HepG2 (cell line): ENCODE results near the gene PRR12. TPM values are rescaled to one million over a fixed set of nuclear protein-coding genes. Genes with fewer than 3 reads are reported as not detected.

Experiments used
- ASH2L ChIP-seq: fragments of 300-600, 200-600 bp; sonication (generic); IDR thresholded peaks from 2 replicates; pipeline ENCODE4 v1.7.0; 2017; ENCODE audit warnings: low read depth, mild to moderate bottlenecking, moderate library complexity, mixed read lengths, low read length; ENCODE audit not compliant: insufficient read length
- ATM ChIP-seq: fragments of 450-650 bp; IDR thresholded peaks from 2 replicates; pipeline ENCODE4 v1.7.1; 2017; ENCODE audit warnings: mild to moderate bottlenecking, borderline replicate concordance
- CBX5 ChIP-seq: sonication (generic); formaldehyde crosslinking; IDR thresholded peaks from 2 replicates; pipeline ENCODE4 v1.4.0; 2020; ENCODE audit warnings: missing genetic modification reagents, borderline replicate concordance
- GMEB1 ChIP-seq: sonication (generic); formaldehyde crosslinking; IDR thresholded peaks from 2 replicates; pipeline ENCODE4 v1.5.1; 2020; ENCODE audit warnings: missing genetic modification reagents, mild to moderate bottlenecking, borderline replicate concordance
- POLR2G ChIP-seq: fragments of 200-400 bp; formaldehyde crosslinking; IDR thresholded peaks from 2 replicates; pipeline ENCODE4 v1.6.1; 2018; ENCODE audit warnings: mild to moderate bottlenecking, low read depth, low read length, moderate library complexity
- ZNF44 ChIP-seq: sonication (generic); formaldehyde crosslinking; IDR thresholded peaks from 2 replicates; pipeline ENCODE4 v1.5.1; 2020; ENCODE audit warnings: mild to moderate bottlenecking, missing genetic modification reagents
- polyA plus RNA-seq, 8 experiments: library from polyadenylated mRNA; depleted of rRNA in 3 of 8; stranded (reverse) in 7 of 8; unstranded in 1 of 8; fragments of >200 nt; fragmentation: Illumina TruSeq in 4 of 8; extraction: Trizol in 4 of 8; gene quantifications; 2 replicates each; pipeline versions ENCODE4 v1.2.1 to v1.2.3, GENCODE V29; 2011 to 2016; ENCODE audit warnings: low read depth in 4 of 8, missing spikeins in 1 of 8, mixed read lengths in 1 of 8; ENCODE audit not compliant: insufficient read depth in 1 of 8
- total RNA-seq, 5 experiments: library from RNA; depleted of rRNA; stranded (reverse); fragments of >200 nt; fragmentation: Illumina TruSeq; extraction: Trizol; gene quantifications; 2 replicates each; pipeline ENCODE4 v1.2.3, GENCODE V29; 2016; ENCODE audit warnings: low read depth in 1 of 5
- TF ChIP-seq, protein P1 (sequence below): sonication (generic); formaldehyde crosslinking; IDR thresholded peaks from 2 replicates; pipeline ENCODE4 v1.5.1; 2020; ENCODE audit warnings: mild to moderate bottlenecking, missing genetic modification reagents, borderline replicate concordance

The PRR12 gene
- total and polyA plus RNA-seq, 2 of the 13 experiments (the other 11 are each of a cell fraction or from before 2014, with no cell fraction given): 0.62 to 1.5 TPM

DNA sequence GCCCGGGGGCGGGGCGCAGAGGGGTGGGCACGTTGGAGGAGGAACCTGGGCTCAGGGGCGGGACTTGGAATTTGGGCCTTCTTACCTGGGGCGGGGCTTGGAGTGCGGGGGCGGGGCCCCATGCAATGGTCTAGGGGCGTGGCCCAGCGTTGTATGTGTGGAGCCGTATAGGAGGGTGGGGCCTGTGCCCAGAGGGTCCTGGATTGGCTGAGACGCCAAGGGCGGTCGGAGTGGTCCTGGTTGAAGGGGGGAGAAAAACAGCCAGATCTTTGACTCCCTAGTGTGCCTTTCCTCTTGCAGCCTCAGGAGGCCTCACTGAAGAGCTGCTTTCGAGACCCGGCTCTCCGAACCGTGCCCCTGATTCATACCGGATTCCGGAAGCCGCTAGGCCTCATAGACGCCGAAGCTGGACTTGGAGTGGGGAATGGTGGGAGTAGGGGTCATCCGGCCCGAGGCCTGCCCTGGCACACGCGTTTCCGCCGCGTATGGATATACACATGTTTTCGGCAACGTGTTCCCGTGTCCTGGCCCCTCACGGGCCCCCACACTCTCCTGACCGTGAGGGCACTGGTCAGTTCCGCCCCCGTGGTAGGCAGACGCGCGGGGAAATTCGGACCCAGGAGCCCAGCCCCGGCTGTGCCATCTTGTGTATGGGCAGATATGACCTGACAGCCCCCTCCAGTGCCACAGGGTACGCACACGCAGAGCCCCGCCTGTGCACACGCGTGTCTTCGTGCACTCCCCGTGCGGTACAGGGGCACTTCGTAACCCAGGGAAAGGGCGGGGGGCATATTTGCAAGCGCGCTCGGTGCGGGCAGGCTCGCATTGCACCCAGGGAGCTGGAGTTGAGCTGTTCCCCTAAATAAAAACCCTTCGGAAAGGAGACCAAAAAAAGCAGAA is 661 bp upstream of the PRR12 start (continued):
- TF ChIP-seq, protein P1, sequence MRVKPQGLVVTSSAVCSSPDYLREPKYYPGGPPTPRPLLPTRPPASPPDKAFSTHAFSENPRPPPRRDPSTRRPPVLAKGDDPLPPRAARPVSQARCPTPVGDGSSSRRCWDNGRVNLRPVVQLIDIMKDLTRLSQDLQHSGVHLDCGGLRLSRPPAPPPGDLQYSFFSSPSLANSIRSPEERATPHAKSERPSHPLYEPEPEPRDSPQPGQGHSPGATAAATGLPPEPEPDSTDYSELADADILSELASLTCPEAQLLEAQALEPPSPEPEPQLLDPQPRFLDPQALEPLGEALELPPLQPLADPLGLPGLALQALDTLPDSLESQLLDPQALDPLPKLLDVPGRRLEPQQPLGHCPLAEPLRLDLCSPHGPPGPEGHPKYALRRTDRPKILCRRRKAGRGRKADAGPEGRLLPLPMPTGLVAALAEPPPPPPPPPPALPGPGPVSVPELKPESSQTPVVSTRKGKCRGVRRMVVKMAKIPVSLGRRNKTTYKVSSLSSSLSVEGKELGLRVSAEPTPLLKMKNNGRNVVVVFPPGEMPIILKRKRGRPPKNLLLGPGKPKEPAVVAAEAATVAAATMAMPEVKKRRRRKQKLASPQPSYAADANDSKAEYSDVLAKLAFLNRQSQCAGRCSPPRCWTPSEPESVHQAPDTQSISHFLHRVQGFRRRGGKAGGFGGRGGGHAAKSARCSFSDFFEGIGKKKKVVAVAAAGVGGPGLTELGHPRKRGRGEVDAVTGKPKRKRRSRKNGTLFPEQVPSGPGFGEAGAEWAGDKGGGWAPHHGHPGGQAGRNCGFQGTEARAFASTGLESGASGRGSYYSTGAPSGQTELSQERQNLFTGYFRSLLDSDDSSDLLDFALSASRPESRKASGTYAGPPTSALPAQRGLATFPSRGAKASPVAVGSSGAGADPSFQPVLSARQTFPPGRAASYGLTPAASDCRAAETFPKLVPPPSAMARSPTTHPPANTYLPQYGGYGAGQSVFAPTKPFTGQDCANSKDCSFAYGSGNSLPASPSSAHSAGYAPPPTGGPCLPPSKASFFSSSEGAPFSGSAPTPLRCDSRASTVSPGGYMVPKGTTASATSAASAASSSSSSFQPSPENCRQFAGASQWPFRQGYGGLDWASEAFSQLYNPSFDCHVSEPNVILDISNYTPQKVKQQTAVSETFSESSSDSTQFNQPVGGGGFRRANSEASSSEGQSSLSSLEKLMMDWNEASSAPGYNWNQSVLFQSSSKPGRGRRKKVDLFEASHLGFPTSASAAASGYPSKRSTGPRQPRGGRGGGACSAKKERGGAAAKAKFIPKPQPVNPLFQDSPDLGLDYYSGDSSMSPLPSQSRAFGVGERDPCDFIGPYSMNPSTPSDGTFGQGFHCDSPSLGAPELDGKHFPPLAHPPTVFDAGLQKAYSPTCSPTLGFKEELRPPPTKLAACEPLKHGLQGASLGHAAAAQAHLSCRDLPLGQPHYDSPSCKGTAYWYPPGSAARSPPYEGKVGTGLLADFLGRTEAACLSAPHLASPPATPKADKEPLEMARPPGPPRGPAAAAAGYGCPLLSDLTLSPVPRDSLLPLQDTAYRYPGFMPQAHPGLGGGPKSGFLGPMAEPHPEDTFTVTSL: peak; percentile 50; the same call in 1 of the 2 replicates
- TF ChIP-seq CBX5 (CRISPR knock-in tag) (0 out of 2 replicates have a peak, but pooled peaks have one; percentile 43), POLR2G (peak; percentile 88), ASH2L (peak; percentile 63), GMEB1 (CRISPR knock-in tag) (peak; percentile 61; the same call in 1 of the 2 replicates), ZNF44 (CRISPR knock-in tag) (peak; percentile 75; the same call in 1 of the 2 replicates), ATM (no peak)
